ENCODE data around the gene IGLL5.

Gene IGLL5

DNA sequence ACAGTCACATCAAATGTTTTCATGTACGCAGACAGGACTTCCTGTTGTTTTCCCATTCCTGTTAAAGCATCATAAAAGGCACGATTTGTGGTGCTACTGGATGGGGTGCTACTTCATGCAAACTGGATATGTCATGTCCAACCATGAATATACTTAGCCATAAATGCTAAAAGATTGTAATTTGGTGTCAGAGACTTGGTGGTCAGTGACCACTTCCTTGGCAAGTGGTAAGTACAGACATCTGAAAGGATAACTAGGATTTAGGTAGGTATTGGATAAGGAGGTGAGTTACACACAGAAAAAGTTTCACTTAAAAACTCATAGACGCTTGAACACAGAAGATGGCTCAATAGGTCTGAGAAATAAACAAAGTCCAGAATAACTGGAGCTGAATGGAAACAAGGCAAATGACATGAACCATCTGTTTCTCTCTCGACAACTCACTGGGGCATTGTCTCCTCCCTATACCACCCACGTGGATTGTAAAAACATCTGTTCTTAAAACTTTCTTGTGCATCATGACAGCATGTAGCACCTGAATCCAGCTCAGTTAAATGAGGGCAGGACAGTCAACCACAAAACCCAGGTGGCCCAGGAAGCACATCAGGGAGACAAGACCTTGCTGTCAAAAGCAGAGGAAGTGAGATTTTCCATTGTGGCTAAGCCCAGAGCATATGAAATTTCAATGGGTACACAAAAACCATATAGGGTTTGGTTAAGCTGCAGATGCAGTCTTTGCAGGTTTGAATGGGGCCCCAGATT, 22.1 kb upstream of the IGLL5 start:
- DNase-seq = no peak

DNA sequence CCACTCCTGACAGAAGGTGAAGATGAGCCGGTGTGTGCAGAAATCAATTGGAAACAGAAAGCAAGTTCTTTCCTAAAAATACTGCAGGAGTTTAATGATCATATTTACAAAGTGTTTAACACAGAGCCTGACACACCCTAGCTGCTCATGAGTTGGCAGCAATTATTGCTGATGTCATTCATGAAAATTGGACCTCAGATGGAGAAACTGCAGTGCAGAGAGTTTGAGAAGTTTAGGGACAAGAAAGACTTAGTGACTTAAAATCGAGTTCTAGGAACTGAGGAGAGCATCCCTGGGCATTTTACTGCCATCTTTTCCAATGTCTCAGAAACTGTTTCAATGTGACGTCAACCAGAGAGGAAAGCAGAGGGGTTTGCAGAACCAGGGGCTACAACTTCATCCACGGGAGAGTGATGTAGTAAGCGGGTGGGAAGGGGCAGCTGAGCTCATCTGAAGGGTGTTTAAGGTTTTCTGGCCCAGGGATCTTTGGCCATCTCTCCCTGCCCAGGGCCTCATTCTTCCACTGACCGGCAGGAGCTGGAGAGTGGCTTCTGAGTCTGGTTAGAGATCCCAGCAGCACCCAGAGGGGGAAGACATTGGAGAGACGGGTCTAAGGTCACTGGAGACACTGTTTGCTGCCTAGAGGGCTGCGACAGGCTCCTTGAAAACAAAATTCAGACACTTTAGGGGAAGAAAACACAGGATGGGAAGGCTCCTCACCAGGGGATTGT, 21.1 kb upstream of the IGLL5 start:
- no peak for DNase-seq

DNA sequence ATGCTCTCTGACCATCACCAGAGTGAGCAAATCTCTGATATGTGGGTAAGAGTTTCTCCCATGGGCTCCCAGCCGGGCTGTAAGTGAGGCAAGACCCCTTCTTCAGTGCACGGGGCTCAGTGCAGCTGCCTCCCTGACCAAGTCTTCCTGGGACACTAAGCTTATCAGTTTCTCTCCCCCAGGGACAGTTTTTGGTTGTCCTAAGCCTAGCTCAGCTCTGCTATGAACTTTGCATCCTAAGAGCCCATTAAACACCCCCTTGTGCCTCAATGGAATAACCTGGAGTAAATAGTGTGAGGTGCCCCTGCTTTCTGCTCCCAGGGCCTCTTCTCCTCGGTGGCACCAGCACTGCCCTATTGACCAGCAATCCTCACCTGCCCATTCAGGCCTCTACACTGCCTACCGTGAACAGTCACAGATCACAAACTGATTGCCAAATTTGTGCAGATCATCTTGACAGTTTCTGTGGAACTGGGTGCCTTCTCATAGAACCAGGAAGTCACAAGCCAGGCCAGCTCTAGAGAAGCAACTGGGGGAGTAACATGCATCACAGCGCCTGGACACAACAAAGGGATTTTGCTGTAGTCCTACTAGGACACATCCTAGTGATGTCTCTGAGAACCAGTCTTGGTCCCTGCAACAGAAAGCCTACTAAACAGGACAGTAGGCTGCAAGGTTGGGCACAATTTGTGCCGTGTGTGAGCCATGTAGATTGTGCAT, 19.5 kb upstream of the IGLL5 start:
- DNase-seq = no peak

DNA sequence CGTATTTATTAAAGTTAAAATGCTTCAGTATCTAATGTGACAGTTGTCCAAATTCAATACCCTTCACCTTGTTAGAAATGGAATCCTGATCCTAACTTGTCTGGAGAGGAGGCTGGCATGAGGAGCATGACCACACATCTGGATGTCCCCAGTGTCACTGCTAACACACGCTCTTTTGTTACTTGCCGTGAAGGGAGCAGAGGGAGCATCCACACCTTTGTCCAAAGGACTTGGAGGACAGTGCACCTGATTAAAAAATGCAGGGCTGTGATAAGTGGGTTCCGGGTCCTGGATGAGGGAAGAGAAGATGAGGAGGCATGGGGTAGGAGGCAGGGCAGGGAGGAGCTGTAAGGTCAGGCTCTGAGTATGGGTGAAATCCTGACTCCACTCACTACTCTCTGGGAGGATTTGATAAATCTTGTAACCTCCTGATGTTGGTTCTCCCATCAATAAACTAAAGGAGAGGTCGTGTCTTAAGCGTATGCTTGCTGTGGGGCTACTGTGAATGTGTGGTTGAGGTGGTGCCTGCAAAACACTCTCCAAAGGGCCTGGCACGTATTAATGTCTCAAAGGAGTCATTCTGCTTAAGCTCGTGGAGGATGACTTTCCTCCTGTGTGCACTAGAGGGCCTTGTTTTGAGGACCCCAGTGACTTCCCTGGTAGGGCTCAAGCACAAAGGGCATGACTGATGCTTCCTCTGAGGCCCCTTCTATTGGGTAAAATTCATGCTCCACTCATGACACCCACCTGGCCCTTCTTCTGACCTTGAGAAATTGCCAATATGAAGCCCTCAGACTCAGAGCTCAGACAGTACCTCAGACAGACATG, 16.8 kb upstream of the IGLL5 start:
- DNase-seq = no peak

DNA sequence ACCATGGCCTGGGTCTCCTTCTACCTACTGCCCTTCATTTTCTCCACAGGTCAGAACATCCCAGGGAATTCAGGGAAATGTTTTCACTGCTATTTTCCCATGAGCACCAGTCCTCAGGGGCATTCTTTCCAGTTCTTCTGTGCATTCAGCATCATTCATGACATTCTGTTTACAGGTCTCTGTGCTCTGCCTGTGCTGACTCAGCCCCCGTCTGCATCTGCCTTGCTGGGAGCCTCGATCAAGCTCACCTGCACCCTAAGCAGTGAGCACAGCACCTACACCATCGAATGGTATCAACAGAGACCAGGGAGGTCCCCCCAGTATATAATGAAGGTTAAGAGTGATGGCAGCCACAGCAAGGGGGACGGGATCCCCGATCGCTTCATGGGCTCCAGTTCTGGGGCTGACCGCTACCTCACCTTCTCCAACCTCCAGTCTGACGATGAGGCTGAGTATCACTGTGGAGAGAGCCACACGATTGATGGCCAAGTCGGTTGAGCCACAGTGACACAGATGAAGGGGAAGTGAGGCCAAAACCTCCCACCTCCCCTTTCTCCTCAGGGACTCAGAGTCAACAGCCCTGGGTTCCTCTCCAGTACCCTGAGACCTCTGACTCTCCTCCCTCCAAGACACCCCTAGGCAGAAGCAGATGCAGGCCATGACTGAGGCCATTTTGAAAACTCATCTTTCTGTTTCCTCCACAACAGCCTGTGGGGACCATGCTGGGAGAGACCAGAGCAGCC, 15.9 kb upstream of the IGLL5 start:
- DNase-seq = no peak

DNA sequence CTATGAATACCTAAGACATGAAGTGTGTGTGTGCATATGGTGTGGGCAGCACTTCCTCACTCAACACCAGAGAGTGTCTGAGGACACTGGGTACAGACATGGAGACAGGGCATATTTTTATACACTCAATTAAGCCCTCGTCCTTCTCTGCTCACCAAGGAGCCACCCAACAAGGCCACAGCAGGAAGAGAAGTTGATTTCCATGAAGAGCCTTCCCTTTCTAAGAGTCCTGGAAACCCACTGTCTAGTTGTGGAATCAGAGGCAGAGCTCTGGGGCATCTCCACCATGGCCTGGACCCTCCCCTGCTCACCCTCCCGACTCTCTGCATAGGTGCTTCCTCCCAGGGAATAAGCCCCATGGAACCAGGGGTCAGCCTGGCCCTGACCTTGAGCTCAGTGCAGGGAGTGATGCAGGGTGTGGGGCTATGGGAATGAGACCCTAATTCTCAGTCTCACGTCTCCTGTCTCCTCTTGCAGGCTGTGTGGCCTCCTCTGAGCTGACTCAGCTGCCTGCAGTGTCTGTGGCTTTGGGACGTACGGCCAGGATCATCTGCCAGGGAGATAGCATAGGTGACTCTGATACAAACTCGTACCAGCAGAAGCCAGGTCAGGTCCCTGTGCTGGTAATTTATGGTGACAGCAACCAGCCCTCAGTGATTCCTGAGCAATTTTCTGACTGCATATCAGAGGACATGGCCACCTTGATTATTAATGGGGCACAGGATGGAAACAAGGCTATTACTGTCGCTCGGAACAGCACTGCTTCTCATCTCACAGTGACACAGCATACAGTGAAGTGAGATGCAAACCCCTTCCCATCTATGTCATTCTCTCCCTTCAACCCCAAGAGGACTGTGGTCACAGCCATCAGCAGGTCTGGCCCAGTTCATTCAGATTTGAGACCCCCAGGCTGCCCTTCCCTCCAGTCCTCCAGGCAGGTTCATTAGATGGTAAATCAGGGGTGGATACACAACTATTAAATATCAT, 14.6 kb upstream of the IGLL5 start:
- no peak for DNase-seq

DNA sequence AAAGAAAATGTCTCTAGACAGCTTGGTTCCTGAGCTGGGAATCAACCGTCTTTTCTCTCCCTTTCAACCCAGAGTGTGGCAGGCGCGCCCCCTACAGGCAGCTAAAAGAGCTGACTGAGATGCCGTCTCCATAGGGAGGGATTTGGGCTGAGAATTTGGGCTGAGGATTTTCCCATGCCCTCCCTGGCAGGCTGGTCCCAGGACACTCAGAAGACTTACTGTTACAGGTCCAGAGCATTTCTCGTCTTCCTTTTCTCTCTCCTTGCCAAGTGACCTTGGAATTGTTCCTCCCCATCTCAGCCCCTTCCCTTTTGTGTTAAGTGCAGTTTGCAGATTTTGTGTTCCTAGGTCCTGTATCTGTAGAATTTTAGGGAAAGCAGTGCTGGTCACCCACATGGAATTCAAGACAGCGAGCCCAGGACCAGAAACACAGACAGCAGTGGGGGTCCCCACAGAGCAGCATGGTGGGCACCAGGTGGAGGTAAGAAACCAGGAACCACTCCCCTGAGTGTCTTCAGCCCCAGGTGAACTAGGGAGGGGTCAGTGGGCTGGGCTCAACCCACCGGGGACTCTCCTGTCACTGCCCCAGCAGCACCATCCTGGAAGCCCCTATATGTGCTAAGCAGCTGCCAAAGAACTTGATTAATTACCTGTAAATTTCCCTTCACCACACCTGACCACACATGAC, 9.9 kb upstream of the IGLL5 start:
- peak; percentile 76 for DNase-seq

DNA sequence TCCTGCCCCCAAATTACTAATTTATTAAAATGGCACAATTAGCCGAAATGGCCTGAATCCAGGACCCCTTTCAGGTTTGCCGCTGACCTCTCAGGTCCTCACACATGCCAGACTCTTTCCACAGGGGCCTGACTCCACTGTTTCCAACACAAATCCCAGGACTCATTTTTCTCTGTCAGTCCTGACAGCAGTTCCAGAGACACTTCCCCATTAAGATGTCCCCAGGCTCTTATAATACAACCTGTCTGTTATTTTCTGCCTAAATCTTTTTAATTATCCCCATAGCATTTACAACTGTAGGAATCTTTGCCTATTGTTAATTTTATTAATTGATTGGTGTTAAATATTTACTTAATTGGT, 9.4 kb upstream of the IGLL5 start:
- DNase-seq = no peak

DNA sequence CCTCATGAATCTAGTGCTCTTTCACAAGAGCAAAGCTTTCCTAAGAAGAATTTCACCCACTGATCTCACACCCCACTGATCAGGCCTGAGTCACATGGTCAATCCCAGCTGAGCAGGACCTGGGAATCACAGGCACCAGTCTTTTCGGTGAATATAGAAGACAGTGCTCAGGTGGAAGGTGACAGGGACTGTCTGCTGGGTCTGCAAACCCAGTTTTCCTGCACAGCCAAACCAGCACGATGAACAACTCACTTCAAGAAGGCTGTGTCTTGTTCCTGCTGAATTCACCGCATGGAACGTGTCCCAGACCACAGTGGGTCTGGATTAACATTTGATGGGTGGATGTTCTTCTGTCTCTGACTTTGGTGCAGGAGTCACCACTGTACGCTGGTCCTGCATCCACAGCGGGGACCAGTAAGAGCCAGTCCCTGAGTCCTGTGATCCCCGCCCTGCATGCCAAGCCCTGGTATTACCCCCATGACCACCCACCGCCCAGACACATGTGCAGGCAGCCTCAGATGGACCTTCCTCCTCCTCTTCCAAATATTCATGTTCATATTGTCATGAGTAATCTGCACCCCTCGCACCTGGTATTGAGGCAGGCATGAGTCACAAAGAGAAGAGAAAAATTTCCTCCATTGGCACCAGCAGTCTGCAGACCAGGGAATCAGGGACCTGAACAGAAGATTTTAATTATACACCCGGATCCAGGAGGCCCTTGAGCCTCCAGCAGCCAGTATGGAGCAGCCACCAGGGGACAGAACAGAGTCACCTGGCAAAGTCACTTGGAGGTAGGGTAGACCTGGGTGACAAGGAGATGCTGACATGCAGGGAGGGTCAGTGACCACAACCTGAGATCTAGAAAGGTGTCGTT, 8.6 kb upstream of the IGLL5 start:
- no peak for DNase-seq

DNA sequence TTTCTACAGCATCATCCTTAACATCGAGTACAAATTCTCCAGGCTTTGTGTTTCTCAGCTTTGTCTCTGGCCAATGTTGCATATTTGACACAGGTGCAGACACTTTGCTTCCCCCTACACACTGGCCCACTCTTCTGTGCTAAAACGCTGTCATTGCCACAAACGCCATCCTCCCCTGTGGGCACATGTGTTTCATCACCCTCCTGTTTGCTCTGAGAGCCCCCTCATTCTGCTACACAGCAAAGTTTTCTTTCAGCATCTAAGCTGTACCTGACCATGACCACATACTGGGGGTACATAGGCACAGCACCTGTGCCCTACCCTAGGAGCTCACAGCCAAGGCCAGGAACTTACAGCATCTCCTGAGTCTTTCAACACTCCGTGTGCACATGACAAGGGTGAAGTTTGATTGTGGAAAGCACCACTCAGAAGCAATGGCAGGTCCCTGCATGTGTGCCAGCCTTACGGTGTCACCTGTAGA, 7.9 kb upstream of the IGLL5 start:
- DNase-seq = no peak

DNA sequence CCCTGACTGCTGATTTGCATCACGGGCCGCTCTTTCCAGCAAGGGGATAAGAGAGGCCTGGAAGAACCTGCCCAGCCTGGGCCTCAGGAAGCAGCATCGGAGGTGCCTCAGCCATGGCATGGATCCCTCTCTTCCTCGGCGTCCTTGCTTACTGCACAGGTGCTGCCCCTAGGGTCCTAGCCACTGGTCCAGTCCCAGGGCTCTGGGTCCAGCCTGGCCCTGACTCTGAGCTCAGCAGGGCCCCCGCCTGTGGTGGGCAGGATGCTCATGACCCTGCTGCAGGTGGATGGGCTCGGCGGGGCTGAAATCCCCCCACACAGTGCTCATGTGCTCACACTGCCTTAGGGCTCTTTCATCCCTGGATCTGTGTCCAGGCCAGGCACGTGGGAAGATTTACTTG, 7.0 kb upstream of the IGLL5 start:
- DNase-seq = no peak

DNA sequence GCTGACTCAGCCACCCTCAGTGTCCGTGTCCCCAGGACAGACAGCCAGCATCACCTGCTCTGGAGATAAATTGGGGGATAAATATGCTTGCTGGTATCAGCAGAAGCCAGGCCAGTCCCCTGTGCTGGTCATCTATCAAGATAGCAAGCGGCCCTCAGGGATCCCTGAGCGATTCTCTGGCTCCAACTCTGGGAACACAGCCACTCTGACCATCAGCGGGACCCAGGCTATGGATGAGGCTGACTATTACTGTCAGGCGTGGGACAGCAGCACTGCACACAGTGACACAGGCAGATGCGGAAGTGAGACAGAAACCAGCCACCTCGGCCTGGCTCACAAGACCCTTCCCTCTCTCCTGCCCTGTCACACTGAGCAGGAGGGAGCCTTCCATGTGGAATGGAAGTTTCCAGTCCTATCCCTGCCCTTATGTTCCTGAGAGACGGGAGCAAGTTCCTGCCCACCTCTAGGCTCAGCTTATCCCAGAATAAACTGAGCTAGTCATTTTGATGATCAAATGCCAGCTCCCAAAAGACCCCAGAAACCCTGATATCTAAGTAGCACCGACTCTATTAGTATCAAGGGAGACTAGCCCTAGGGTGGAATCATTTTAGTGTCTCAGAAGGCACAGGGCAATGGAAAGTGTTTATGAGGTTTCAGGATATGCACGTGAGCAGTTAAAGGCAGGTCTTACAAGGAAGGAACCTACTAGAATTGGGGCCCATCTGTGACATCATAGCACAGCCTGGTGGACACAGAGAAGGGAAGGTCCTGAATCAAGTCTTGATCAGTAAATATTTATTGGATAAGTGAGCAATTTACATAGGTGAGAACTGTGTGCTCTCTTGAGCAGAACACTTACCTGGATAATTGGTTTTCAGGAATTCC, 6.3 kb upstream of the IGLL5 start:
- no peak for DNase-seq

DNA sequence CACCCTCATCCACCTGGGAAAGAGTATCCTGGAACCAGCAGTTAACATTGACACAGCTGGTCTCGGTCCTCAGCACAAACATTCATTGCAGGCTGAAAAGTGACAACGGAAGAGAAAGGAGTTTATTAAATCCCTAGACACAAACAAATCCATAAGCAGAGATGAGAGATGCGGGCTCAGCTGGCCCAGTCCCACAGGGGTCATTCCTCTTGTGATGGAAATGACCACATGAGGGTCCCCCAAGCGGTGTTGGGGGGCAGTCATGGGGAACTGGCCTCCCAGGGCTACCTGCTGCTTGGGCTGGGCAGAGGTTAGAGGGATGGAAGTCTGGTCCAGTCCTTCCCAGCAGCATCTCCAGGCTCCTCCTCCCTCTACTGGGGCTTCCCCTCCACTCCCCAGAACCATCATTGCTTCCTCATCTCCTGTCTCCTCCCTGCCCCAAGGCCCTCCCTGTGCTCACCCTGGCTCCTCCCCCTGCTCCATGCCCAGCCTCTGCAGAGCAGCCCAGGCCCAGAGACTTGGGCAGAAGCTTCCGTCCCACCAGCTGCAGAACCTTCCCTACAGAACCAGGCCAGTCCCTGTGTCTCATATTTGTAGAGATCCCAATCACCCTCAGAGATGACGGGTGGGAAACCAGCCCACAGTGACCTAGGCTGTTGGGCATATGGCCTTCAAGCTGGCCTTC, 5.4 kb upstream of the IGLL5 start:
- no peak for DNase-seq

DNA sequence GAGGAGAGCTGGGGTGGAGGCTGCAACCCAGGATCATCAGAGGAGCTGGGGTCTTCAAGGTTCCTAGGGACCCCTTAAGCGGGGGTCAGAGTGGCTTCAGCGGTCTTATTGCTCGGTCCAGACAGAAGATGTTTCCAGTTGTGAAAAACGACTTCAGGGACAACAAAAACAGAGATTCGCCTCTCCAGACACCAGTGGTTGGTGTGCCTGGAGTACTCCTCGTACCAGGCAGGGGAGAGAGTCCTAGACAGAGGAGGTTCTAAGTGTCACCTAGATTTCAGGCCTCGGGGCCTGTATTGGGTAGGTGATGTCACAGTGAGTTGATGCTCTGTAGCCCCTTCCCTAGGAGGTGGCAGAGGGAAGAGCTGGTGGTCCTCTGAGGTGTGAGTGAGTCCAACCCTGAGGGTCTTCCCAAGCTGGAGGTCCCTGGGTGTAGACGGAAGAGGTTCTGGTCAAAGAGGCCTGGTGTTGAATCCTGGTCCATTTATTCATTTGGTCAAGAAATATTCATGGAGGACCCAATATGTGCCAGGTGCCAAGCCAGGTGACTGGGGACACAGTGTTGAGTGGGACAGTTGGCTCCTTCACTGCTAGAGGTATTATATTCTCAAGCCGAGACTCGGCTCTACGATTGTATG, 4.4 kb upstream of the IGLL5 start:
- no peak for DNase-seq

DNA sequence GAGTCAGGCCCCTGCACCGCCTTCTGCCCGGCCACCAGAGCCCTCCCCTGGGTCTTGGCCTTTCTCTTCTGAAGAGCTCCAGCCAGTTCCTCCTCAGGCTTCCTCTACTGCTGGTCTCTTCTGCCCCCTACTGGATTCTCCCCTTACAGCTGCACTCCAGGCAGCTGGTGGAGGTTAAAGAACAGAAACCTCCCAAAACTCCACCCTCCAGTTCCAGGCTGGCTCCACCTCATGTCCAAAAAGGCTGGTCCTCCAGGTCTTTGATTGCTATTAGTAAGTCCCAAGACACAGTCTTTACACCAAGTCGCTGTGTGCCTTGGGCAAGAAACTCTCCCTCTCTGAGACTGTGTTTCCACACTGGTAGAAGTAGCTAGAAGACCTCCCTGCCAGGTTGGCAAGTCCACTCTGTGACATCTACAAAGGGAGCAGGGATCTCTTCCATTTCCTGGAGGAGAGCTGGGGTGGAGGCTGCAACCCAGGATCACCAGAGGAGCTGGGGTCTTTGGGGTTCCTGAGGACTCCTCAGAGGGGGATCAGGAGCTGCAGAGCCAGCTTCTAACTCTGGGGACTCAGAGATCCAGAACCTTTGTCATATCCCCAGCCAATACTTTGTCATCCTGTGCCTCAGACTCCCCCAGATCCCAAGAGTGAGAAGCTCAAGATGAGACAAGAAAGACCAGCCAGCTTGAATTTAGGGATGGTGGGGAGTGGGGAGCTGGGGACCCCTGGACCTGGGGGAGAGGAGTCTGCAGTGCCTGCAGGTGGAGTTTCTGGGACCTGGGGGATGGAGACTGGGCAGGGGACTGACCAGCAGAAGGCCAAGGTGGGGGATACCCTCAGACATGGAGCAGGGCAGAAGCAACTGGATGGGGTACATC, 3.4 kb upstream of the IGLL5 start:
- peak; percentile 57 for DNase-seq

Data from activated CD4-positive, CD25-positive, alpha-beta regulatory T cell treated with anti-CD3 and anti-CD28 coated beads, Interleukin-2, amount 50 U/mL, for 72 hours (primary cell).